ENCODE measurements around the gene HUNK.

HUNK gene

DNA sequence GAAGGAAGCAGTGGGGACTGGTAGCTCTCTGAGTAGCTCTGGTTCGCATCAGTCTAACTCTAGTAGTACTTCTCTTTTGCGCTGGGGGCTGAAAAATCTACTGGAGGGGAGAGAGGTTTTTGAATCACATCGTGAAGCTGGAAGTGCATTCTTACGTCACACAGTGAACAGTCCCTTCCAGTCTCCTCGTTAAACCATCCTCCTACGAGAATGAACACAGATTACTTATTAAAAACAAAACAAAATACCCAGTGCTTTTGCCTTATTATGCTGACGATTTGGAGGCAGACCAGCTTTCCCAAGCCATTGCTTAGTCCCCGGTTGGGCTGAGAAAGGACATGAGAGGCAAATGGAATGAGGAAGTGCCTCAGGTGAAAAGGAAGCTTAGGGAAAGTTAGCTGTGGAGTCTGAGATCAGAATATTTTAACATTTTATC is 16.1 kb downstream of the HUNK start:
- TF ChIP-seq GLIS3 (CRISPR knock-in tag; IDR thresholded peaks at IDR 0.05): no peak
- no peak for TF ChIP-seq ZC3H10 (CRISPR knock-in tag; IDR thresholded peaks at IDR 0.05)
- no peak for ATAC-seq

DNA sequence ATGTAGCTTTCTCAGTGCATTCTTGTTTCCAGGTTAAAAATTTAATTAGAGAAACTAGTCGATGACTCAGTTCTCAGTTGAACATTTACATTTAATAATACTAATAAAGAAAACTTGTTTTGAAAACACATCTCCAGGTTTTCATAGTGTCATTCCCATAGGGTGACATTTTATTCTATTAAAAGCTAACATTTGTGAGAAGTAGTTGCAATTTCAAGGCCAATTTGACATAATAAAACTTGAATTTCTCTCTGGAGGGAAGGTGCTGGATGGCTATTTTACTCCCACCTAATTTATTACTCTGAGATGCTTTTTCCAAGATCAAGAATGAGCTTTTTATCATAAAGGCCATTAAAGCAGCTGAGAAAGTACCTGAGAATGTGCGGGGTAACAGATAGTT is 16.6 kb downstream of the HUNK start:
- ATAC-seq: no peak
- no peak for TF ChIP-seq ZNF8 (CRISPR knock-in tag; IDR thresholded peaks at IDR 0.05)
- no peak for TF ChIP-seq OSR1 (CRISPR knock-in tag; IDR thresholded peaks at IDR 0.05)
- TF ChIP-seq ISL1 (CRISPR knock-in tag; IDR thresholded peaks at IDR 0.05): no peak; the same call in 1 of the 2 replicates
- no peak for TF ChIP-seq ARNTL (CRISPR knock-in tag; IDR thresholded peaks at IDR 0.05; ENCODE audit: borderline replicate concordance, low read depth)
- no peak for TF ChIP-seq CSDC2 (CRISPR knock-in tag; IDR thresholded peaks at IDR 0.05)

DNA sequence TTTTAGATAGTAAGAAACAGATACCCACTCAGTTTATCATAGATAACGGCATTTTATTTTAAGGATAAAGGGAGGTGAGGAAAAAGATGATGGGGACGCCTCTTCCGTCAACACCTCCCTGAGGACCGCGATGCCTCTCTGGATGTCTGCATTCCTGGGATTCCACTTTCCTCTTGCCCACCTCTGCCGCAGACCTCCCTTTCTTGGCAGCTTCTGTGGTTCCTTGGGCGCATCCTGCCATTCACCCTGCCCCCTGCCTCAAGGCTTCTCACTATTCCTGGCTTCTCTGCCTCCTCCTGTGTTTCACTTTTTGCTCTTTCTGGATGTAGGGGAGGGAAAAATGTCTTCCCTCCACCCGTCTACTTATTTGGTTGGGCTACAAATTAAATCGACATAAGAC is 19.9 kb downstream of the HUNK start:
- TF ChIP-seq, protein P1, sequence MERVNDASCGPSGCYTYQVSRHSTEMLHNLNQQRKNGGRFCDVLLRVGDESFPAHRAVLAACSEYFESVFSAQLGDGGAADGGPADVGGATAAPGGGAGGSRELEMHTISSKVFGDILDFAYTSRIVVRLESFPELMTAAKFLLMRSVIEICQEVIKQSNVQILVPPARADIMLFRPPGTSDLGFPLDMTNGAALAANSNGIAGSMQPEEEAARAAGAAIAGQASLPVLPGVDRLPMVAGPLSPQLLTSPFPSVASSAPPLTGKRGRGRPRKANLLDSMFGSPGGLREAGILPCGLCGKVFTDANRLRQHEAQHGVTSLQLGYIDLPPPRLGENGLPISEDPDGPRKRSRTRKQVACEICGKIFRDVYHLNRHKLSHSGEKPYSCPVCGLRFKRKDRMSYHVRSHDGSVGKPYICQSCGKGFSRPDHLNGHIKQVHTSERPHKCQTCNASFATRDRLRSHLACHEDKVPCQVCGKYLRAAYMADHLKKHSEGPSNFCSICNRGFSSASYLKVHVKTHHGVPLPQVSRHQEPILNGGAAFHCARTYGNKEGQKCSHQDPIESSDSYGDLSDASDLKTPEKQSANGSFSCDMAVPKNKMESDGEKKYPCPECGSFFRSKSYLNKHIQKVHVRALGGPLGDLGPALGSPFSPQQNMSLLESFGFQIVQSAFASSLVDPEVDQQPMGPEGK (CRISPR knock-in tag; IDR thresholded peaks at IDR 0.05; ENCODE audit: borderline replicate concordance): no peak
- TF ChIP-seq ZFP30 (CRISPR knock-in tag; IDR thresholded peaks at IDR 0.05): no peak
- TF ChIP-seq, protein P2, sequence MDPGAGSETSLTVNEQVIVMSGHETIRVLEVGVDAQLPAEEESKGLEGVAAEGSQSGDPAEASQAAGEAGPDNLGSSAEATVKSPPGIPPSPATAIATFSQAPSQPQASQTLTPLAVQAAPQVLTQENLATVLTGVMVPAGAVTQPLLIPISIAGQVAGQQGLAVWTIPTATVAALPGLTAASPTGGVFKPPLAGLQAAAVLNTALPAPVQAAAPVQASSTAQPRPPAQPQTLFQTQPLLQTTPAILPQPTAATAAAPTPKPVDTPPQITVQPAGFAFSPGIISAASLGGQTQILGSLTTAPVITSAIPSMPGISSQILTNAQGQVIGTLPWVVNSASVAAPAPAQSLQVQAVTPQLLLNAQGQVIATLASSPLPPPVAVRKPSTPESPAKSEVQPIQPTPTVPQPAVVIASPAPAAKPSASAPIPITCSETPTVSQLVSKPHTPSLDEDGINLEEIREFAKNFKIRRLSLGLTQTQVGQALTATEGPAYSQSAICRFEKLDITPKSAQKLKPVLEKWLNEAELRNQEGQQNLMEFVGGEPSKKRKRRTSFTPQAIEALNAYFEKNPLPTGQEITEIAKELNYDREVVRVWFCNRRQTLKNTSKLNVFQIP (CRISPR knock-in tag; IDR thresholded peaks at IDR 0.05; ENCODE audit: borderline replicate concordance, low read depth): no peak
- TF ChIP-seq CSDC2 (CRISPR knock-in tag; IDR thresholded peaks at IDR 0.05): no peak
- no peak for ATAC-seq

DNA sequence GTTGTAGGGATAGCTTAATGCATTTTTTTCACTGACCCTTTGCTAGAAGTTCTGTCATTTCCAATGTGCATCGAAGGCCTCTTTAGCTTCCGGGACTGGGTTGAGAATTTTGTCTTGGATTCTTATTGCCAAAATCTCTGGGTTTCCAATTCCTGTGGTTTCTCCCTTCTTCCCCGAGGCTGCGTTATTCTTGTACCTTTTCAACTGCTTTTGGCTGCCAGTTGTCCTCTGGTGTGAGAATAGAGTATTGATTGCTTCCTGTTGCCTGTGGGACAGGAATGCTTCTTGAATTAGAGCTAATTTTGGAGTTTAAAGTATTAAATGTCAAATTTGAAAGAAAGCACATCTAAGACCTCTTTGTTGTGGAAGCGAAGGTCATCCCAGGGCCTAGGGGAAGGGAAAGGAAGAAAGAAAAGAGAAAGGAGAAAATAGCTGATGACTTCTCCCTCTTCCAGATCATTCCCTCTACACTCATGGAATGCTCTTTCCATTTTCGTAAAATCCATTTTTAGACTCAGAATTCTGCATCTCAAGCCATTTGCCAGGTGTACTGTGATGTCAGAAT is 21.1 kb downstream of the HUNK start:
- ATAC-seq: no peak
- TF ChIP-seq, protein P3, sequence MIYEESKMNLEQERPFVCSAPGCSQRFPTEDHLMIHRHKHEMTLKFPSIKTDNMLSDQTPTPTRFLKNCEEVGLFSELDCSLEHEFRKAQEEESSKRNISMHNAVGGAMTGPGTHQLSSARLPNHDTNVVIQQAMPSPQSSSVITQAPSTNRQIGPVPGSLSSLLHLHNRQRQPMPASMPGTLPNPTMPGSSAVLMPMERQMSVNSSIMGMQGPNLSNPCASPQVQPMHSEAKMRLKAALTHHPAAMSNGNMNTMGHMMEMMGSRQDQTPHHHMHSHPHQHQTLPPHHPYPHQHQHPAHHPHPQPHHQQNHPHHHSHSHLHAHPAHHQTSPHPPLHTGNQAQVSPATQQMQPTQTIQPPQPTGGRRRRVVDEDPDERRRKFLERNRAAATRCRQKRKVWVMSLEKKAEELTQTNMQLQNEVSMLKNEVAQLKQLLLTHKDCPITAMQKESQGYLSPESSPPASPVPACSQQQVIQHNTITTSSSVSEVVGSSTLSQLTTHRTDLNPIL (CRISPR knock-in tag; IDR thresholded peaks at IDR 0.05; ENCODE audit: low read depth): no peak

DNA sequence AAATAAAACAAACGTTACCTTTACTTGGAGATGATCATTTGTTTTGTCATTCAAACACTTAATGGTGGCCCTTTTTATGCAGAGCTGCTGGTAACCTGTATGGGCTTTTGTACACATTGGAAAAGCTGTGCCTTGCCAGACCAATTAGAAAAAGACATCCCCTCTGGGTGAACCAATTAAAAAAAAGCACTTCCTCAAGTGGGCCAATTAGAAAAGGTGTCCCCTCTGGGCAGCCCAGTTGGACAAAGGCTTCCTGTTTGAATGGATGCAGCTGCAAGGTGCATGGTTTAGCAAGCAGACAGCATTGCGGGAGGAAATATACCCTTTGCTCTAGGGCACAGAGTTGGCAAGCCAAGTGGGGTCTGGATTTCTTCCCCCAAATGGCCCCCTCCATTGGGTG is 21.6 kb downstream of the HUNK start:
- no peak for ATAC-seq
- TF ChIP-seq ISL1 (CRISPR knock-in tag; IDR thresholded peaks at IDR 0.05) (no peak), BACH2 (CRISPR knock-in tag; IDR thresholded peaks at IDR 0.05; ENCODE audit: borderline replicate concordance) (no peak), TOX (CRISPR knock-in tag; IDR thresholded peaks at IDR 0.05; ENCODE audit: borderline replicate concordance) (no peak), TCF4 (CRISPR knock-in tag; IDR thresholded peaks at IDR 0.05; ENCODE audit: borderline replicate concordance) (no peak), ZFP3 (CRISPR knock-in tag; IDR thresholded peaks at IDR 0.05) (no peak), SNAI2 (CRISPR knock-in tag; IDR thresholded peaks at IDR 0.05) (no peak), ZFP30 (CRISPR knock-in tag; IDR thresholded peaks at IDR 0.05) (no peak), PPARA (CRISPR knock-in tag; IDR thresholded peaks at IDR 0.05; ENCODE audit: borderline replicate concordance) (no peak)
- TF ChIP-seq, protein P3 (CRISPR knock-in tag; IDR thresholded peaks at IDR 0.05; ENCODE audit: low read depth): no peak
- TF ChIP-seq, protein P4, sequence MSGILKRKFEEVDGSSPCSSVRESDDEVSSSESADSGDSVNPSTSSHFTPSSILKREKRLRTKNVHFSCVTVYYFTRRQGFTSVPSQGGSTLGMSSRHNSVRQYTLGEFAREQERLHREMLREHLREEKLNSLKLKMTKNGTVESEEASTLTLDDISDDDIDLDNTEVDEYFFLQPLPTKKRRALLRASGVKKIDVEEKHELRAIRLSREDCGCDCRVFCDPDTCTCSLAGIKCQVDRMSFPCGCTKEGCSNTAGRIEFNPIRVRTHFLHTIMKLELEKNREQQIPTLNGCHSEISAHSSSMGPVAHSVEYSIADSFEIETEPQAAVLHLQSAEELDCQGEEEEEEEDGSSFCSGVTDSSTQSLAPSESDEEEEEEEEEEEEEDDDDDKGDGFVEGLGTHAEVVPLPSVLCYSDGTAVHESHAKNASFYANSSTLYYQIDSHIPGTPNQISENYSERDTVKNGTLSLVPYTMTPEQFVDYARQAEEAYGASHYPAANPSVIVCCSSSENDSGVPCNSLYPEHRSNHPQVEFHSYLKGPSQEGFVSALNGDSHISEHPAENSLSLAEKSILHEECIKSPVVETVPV (CRISPR knock-in tag; IDR thresholded peaks at IDR 0.05): no peak
- TF ChIP-seq, protein P1 (CRISPR knock-in tag; IDR thresholded peaks at IDR 0.05; ENCODE audit: borderline replicate concordance): no peak

Data from SK-N-SH treated with all-trans-retinoic acid at 6 μM for 48 hours (cell line).